Liver (tissue), 3 donors: Measurements from ENCODE around the gene KDM5C.

Experiments used
- EGR1 ChIP-seq, 2 donors: IDR thresholded peaks; 2 replicates each; pipeline ENCODE4 v1.6.1; 2016 to 2018; ENCODE audit warnings: antibody characterized with exemption in 2 of 2, low read depth in 2 of 2
- FOXA1 ChIP-seq: IDR thresholded peaks from 2 replicates; pipeline ENCODE4 v1.6.1; 2016; ENCODE audit warnings: antibody characterized with exemption
- HNF4A ChIP-seq, 2 donors: conservative IDR thresholded peaks; 2 replicates each; pipeline ENCODE4 v1.6.1; 2016; ENCODE audit warnings: antibody characterized with exemption in 2 of 2, mild to moderate bottlenecking in 2 of 2
- HNF4G ChIP-seq: IDR thresholded peaks from 2 replicates; pipeline ENCODE4 v1.6.1; 2016; ENCODE audit warnings: antibody characterized with exemption
- JUND ChIP-seq, 2 donors: IDR thresholded peaks; 2 replicates each; pipeline ENCODE4 v1.6.1; 2016; ENCODE audit warnings: antibody characterized with exemption in 2 of 2
- RAD21 ChIP-seq, 2 donors: IDR thresholded peaks; 2 replicates each; pipeline ENCODE4 v1.6.1; 2016; ENCODE audit warnings: antibody characterized with exemption in 2 of 2, mild to moderate bottlenecking in 2 of 2
- SP1 ChIP-seq: IDR thresholded peaks from 2 replicates; pipeline ENCODE4 v1.6.1; 2018; ENCODE audit warnings: antibody characterized with exemption, mild to moderate bottlenecking
- YY1 ChIP-seq: IDR thresholded peaks from 2 replicates; pipeline ENCODE4 v1.6.1; 2016; ENCODE audit warnings: antibody characterized with exemption, mild to moderate bottlenecking
- ZBTB33 ChIP-seq: IDR thresholded peaks from 2 replicates; pipeline ENCODE4 v1.6.1; 2016; ENCODE audit warnings: antibody characterized with exemption
- TF ChIP-seq, protein P1 (sequence below): fragments of 150-350 bp; IDR thresholded peaks from 2 replicates; pipeline ENCODE4 v1.5.1; 2017; ENCODE audit warnings: improper control_type of control experiment, low read depth, low read length; ENCODE audit not compliant: missing input control
- TF ChIP-seq, protein P2 (sequence below): IDR thresholded peaks from 2 replicates; pipeline ENCODE4 v1.6.1; 2016; ENCODE audit warnings: antibody characterized with exemption, mild to moderate bottlenecking
- TF ChIP-seq, protein P3 (sequence below): IDR thresholded peaks from 2 replicates; pipeline ENCODE4 v1.6.1; 2016; ENCODE audit warnings: antibody characterized with exemption
- TF ChIP-seq, protein P4 (sequence below): IDR thresholded peaks from 2 replicates; pipeline ENCODE4 v1.6.1; 2016; ENCODE audit warnings: antibody characterized with exemption
- donor health status: healthy.
- donor health status: healthy.

GRCh38 chrX:53257166-53257565 lies 32.2 kb upstream of the KDM5C start:
- TF ChIP-seq YY1 (no peak), ZBTB33 (no peak), HNF4A (conservative IDR thresholded peaks at IDR 0.05) (no peak), JUND (IDR thresholded peaks at IDR 0.05) (no peak), EGR1 (IDR thresholded peaks at IDR 0.05; ENCODE audit: low read depth in 2 of 2) (no peak), SP1 (no peak), FOXA1 (no peak), HNF4G (no peak), RAD21 (IDR thresholded peaks at IDR 0.05) (no peak)
- TF ChIP-seq, protein P1, sequence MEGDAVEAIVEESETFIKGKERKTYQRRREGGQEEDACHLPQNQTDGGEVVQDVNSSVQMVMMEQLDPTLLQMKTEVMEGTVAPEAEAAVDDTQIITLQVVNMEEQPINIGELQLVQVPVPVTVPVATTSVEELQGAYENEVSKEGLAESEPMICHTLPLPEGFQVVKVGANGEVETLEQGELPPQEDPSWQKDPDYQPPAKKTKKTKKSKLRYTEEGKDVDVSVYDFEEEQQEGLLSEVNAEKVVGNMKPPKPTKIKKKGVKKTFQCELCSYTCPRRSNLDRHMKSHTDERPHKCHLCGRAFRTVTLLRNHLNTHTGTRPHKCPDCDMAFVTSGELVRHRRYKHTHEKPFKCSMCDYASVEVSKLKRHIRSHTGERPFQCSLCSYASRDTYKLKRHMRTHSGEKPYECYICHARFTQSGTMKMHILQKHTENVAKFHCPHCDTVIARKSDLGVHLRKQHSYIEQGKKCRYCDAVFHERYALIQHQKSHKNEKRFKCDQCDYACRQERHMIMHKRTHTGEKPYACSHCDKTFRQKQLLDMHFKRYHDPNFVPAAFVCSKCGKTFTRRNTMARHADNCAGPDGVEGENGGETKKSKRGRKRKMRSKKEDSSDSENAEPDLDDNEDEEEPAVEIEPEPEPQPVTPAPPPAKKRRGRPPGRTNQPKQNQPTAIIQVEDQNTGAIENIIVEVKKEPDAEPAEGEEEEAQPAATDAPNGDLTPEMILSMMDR, result no peak
- TF ChIP-seq, protein P2, sequence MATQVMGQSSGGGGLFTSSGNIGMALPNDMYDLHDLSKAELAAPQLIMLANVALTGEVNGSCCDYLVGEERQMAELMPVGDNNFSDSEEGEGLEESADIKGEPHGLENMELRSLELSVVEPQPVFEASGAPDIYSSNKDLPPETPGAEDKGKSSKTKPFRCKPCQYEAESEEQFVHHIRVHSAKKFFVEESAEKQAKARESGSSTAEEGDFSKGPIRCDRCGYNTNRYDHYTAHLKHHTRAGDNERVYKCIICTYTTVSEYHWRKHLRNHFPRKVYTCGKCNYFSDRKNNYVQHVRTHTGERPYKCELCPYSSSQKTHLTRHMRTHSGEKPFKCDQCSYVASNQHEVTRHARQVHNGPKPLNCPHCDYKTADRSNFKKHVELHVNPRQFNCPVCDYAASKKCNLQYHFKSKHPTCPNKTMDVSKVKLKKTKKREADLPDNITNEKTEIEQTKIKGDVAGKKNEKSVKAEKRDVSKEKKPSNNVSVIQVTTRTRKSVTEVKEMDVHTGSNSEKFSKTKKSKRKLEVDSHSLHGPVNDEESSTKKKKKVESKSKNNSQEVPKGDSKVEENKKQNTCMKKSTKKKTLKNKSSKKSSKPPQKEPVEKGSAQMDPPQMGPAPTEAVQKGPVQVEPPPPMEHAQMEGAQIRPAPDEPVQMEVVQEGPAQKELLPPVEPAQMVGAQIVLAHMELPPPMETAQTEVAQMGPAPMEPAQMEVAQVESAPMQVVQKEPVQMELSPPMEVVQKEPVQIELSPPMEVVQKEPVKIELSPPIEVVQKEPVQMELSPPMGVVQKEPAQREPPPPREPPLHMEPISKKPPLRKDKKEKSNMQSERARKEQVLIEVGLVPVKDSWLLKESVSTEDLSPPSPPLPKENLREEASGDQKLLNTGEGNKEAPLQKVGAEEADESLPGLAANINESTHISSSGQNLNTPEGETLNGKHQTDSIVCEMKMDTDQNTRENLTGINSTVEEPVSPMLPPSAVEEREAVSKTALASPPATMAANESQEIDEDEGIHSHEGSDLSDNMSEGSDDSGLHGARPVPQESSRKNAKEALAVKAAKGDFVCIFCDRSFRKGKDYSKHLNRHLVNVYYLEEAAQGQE, result no peak
- TF ChIP-seq, protein P3, sequence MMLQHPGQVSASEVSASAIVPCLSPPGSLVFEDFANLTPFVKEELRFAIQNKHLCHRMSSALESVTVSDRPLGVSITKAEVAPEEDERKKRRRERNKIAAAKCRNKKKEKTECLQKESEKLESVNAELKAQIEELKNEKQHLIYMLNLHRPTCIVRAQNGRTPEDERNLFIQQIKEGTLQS, result no peak
- TF ChIP-seq, protein P4, sequence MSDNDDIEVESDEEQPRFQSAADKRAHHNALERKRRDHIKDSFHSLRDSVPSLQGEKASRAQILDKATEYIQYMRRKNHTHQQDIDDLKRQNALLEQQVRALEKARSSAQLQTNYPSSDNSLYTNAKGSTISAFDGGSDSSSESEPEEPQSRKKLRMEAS, result no peak
